Coronary artery (tissue), 2 donors: ENCODE results near the gene RCC1.
"Not testable (repeated sequence)": the region's sequence is repeated elsewhere in the genome, so short reads cannot be mapped to it uniquely, and the experiment has no call there.

Source experiments
- DNase-seq: peaks from one replicate; pipeline ENCODE4 v3.0.0-alpha.2; 2017; ENCODE audit warnings: low spot score
- H3K27ac ChIP-seq, 2 donors: fragments of 200-600 bp; sonication (generic); one replicate each; pipeline ENCODE4 v1.5.1; 2016 to 2019
- H3K4me3 ChIP-seq: fragments of 200-600 bp; sonication (generic); 2 replicates; pipeline ENCODE4 v1.5.1; 2016; ENCODE audit warnings: mild to moderate bottlenecking, moderate library complexity
- CTCF ChIP-seq: fragments of 200-600 bp; sonication (generic); IDR thresholded peaks from one replicate; pipeline ENCODE4 v1.5.1; 2019; ENCODE audit warnings: antibody characterized with exemption

Gene RCC1

GRCh38 chr1:28505406-28506187 is at the start of gene RCC1:
Gene RCC1, plus strand, starts transcription at chr1:28506043. Its CDS starts 23,824 bp downstream, at chr1:28529867.
- Histone ChIP-seq H3K4me3 (peak within 1 kb of the TSS; percentile 93), H3K27ac (peak within 1 kb of the TSS; percentile 88 to 91)
- DNase-seq: peak; percentile 98
- no peak for TF ChIP-seq CTCF

- no peak for TF ChIP-seq CTCF
- DNase-seq: no peak
- H3K27ac ChIP-seq: peak overlapping the region in 1 of 2 donors; percentile 7
- H3K4me3 ChIP-seq: no peak overlapping the region
These were observed 49.8 kb upstream of the RCC1 start for GRCh38 chr1:28456078-28456477.

- Histone ChIP-seq H3K27ac (no peak overlapping the region), H3K4me3 (no peak overlapping the region)
- TF ChIP-seq CTCF: no peak
- no peak for DNase-seq
These were observed 48.2 kb upstream of the RCC1 start for GRCh38 chr1:28457678-28458077.

- no peak for TF ChIP-seq CTCF
- Histone ChIP-seq H3K4me3 (no peak overlapping the region), H3K27ac (no peak overlapping the region)
- no peak for DNase-seq
These were observed 47.3 kb upstream of the RCC1 start for GRCh38 chr1:28458237-28459228.

GRCh38 chr1:28466226-28466778 is 39.5 kb upstream of the RCC1 start:
- H3K4me3 ChIP-seq: no peak overlapping the region
- DNase-seq: no peak
- no peak overlapping the region for H3K27ac ChIP-seq
- no peak for TF ChIP-seq CTCF

- Histone ChIP-seq H3K4me3 (no peak overlapping the region), H3K27ac (no peak overlapping the region)
- TF ChIP-seq CTCF: no peak
- DNase-seq: no peak
These were observed 35.7 kb upstream of the RCC1 start for GRCh38 chr1:28470146-28470545.

- not testable (repeated sequence) for H3K4me3 ChIP-seq, H3K27ac ChIP-seq, DNase-seq
These were observed 26.3 kb upstream of the RCC1 start for GRCh38 chr1:28479497-28479896.
